ENCODE results near the gene ZFYVE21.
"Not testable (repeated sequence)": the region's sequence is repeated elsewhere in the genome, so short reads cannot be mapped to it uniquely, and the experiment has no call there.

ZFYVE21 gene

DNA sequence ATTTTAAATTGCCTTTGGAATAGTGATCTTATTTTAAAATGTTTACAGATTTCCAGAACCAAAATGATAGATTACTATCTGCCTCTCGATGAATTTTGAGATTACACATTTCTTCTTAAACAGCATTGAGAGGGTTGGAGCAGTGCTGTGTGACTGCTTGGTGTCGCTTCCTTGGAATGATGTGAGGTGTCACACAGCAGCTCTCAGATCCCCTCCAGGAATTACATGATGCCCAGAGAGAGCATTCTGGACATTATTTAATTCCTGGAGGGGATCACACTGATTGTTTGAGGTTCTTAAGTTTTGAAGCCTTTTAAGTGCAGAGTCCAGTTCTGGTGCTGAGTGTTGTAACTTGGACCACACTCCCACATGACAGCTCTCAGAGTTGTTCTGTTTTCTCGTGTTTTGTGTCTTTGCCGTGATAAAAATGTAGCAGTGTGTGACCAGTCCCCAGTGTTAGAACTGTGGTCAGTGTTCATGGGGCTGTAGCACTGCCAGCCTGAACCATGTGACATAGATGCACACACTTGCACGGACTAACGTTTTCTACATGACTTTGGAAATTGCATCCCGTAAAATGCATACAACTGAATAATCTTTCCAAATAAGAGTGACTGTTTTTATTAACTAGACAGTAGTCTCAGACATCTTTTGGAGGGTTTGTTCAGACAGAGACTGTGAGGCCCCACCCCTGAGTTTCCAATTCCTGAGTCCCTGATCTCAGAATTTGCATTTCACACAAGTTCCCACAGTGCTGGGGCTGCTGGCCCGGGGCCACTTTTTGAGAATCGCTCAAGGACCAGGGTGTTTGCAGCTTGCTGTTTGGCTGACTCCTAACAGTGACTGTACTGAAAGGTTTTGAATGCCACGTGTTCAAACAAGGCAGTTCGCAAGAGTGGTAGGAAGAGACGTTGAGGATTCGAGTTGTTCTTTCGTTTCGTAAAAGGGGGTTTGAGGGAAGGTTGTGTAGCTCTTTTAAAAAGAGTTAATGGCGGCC is 26.4 kb upstream of the ZFYVE21 start:
- in situ Hi-C loops (cut with HindIII; ENCODE audit: low pct_ligation_motif_present, low pct_unique_long_range_greater_than_20kb, low sequenced_read_pairs), result no loop called here
- DNase-seq, result no peak

DNA sequence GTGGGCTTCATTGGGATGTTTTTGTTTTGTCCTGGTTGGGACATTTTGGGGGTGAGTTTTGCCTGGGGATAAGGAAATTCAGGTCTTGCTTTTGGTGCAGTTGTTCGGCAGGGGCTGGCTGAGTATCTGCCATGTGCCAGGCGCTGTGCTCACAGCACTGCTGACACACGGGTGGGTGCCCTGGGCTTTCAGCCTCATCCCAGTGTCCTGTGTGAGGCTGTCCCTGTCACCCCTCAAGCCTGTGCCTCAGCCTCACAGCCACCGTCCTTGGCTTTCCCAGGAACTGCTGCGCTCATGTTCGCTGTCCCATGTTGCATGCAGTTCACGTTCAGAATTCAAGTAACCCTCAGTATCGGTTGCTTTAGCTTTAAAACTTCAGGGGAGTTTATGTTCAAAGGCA is 25.3 kb upstream of the ZFYVE21 start:
- in situ Hi-C loops (cut with HindIII; ENCODE audit: low pct_ligation_motif_present, low pct_unique_long_range_greater_than_20kb, low sequenced_read_pairs), result no loop called here
- DNase-seq, result no peak

DNA sequence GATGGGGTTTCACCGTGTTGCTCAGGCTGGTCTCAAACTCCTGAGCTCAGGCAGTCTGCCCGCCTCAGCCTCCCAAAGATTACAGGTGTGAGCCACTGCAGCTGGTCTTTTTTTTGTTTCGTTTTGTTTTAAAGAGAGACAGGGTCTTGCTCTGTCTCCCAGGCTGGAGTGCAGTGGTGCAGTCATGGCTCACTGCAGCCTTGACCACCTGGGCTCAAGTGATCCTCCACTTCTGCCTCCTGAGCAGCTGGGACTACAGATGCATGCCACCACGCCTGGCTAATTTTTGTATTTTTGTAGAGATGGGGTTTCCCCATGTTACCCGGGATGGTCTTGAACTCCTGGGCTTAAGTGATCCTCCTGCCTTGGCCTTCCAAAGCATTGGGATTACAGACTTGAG is 24.0 kb upstream of the ZFYVE21 start:
- in situ Hi-C loops (cut with HindIII; ENCODE audit: low pct_ligation_motif_present, low pct_unique_long_range_greater_than_20kb, low sequenced_read_pairs); DNase-seq: not testable (repeated sequence)

DNA sequence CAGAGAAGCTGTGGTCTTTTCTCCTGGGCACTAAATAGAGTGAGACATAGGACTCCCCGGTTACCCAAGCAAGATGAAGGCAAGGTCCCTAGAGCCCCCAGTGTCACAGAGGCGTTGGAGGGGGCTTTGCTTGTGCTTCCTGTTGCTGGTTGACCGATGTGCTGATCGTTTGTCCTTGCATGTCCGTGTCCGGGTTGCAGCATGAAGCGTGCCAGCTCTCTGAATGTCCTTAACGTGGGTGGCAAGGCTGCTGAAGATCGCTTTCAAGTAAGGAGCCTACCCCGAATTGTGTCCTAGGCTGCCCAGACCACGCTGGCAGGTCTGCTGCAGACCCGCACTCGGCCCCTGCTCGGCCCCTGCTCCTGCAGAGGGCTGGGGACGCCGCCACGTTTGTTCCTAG is 23.5 kb upstream of the ZFYVE21 start:
- no peak for DNase-seq
- in situ Hi-C loops (cut with HindIII; ENCODE audit: low pct_ligation_motif_present, low pct_unique_long_range_greater_than_20kb, low sequenced_read_pairs), result no loop called here

DNA sequence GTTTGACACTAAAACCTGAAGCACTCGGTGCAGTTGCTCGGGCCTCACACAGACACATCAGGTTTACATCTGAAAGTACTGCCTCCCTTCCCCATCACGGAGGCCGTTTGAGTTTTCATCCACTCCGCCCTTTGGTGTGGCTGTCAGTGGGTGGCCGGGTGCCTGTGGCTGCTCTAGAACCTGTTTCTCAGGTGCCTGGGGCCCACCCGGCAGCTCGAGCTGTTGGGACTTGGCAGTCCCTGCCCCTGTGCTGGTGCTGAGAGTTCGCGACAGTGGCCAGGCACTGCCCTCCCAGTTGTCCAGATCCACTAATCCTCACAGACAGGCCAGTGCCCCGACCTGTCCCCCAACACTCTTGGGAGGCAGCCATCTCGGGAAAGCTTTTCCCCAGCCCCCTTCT is 22.7 kb upstream of the ZFYVE21 start:
- in situ Hi-C loops (cut with HindIII; ENCODE audit: low pct_ligation_motif_present, low pct_unique_long_range_greater_than_20kb, low sequenced_read_pairs), result no loop called here
- DNase-seq, result no peak

DNA sequence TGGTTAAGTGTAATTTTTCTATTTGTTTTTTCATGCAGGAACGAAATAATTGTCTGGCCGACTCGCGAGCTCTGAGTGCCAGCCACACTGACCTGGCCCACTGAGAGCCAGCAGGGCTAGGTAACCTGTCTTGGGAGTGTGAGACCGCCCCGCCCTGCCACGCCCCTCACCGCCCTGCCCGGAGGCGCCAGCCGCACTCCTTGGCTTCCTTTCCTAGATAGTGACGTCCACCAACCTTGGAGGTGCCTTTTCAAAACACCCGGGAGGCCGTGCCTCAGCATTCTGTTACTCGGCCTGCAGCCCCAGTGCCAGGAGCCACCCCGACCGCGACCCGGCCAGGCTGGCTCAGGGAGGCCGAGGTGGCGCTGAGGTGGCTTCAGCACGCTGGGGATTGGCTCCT is 22.1 kb upstream of the ZFYVE21 start:
- in situ Hi-C loops (cut with HindIII; ENCODE audit: low pct_ligation_motif_present, low pct_unique_long_range_greater_than_20kb, low sequenced_read_pairs), result no loop called here
- DNase-seq, result no peak

DNA sequence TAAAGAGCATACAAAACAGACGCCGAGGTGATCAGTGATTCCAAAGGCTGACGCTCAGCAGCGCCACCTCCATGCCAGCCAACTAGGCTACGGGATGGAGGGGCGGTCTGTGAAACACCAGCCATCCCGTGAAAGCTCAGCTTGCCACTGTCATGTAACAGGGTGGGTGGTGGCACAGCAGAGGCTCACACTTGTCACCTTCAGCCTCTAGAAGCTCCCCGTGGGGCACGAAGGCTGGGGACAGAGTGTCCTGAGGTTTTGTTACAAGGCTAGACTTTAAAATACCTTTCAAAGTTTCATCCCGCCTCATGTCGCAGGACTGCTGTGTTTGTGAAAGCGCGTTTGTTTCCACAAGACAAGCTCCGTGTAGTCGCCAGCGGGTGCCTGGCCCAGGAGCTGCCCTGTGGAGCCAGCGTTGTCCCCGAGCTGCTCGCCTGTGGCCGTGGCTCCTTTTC is 21.0 kb upstream of the ZFYVE21 start:
- in situ Hi-C loops (cut with HindIII; ENCODE audit: low pct_ligation_motif_present, low pct_unique_long_range_greater_than_20kb, low sequenced_read_pairs), result no loop called here
- DNase-seq, result no peak

- in situ Hi-C loops (cut with HindIII; ENCODE audit: low pct_ligation_motif_present, low pct_unique_long_range_greater_than_20kb, low sequenced_read_pairs), result no loop called here
- no peak for DNase-seq
Measured at GRCh38 chr14:103695296-103696069, 20.1 kb upstream of the ZFYVE21 start.

DNA sequence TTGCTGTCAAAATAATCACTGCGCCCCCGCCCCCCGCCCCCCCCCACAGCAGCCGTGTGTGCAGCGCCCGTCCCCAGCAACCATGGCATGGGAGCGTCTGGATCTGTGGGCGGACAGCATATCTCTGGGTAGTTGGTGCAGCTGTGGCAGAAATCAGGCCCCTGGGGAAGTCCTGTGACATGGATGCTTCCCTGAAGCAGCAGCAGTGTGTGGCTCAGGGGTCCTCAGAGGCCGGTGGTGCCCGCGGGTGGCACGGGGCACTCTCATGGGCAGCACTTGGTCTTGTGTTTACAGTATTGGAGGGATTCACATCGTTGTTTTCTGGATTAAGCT is 19.6 kb upstream of the ZFYVE21 start:
- no peak for DNase-seq

DNA sequence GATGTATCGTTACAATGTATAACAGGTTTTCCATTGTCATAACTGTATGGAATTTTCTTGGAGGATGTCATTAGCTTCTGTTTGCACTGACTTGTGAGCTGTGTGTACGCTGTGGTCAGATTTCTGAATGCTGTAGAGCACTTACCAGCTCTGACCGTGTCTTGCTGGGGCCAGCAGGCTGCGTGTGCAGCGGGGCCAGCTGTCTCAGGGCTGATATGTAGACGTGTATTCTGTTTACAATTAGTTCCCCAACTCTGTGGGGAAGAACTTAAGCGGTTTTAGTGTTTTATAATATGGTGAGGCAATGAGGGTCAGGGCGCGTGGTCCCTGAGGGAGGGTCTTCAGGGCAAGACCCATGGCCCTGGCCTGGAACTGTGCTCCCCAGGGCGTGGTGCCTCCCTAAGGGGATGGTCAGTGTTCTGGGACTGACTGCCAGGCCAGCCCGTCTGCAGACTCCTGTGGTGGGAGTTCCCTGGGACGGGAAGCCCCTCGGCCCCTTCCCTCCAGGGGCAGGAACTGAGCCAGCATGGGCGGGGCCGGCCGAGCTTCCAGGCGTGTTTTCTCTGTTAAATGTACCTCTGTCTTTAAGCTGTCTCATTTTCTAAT is 19.0 kb upstream of the ZFYVE21 start:
- in situ Hi-C loops (cut with HindIII; ENCODE audit: low pct_ligation_motif_present, low pct_unique_long_range_greater_than_20kb, low sequenced_read_pairs), result no loop called here
- DNase-seq, result no peak

More for the DNA sequence above, 19.6 kb upstream of the ZFYVE21 start:
- in situ Hi-C loops (cut with HindIII; ENCODE audit: low pct_ligation_motif_present, low pct_unique_long_range_greater_than_20kb, low sequenced_read_pairs), result no loop called here

GRCh38 chr14:103697206-103697602 is 18.4 kb upstream of the ZFYVE21 start:
- DNase-seq, result no peak

DNA sequence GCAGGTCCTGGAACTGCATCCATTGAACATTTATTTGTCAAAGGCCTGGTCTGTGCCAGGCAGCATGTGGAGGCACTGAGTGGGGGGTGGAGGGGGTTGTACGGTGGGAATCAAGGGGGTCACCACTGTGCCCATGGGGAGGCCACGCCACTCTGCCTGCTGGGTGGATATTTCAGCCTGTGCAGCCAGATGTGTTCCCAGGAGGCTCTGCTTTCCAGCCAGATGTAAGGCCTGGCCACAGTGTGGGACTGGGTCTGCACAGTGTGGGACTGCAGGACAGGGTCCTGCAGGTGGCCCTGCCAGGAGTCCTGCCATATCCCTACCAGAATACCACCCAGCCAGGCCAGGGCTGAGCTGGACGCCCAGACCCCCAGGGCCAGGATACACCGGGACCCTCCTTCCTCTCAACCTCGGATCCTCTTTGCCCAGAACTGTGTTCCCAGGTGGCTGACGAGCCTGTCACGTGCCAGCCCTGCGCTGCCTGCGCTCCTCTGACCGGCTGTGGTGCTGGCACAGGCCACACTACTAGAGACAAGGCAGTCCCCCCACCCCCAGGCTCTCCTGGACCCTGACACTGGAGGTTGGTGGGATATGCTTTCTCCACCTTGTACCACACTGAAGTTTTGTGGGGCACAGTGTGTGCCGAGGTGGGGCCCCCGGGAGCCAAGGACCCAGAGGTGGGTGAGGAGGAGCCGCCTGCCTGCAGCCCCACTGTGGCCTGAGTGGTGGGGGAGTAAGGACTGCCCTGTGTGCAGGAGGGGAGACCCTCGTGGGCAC is 17.8 kb upstream of the ZFYVE21 start:
- DNase-seq, result no peak
- in situ Hi-C loops (cut with HindIII; ENCODE audit: low pct_ligation_motif_present, low pct_unique_long_range_greater_than_20kb, low sequenced_read_pairs), result no loop called here

More at GRCh38 chr14:103697206-103697602, 18.4 kb upstream of the ZFYVE21 start:
- in situ Hi-C loops (cut with HindIII; ENCODE audit: low pct_ligation_motif_present, low pct_unique_long_range_greater_than_20kb, low sequenced_read_pairs), result no loop called here

DNA sequence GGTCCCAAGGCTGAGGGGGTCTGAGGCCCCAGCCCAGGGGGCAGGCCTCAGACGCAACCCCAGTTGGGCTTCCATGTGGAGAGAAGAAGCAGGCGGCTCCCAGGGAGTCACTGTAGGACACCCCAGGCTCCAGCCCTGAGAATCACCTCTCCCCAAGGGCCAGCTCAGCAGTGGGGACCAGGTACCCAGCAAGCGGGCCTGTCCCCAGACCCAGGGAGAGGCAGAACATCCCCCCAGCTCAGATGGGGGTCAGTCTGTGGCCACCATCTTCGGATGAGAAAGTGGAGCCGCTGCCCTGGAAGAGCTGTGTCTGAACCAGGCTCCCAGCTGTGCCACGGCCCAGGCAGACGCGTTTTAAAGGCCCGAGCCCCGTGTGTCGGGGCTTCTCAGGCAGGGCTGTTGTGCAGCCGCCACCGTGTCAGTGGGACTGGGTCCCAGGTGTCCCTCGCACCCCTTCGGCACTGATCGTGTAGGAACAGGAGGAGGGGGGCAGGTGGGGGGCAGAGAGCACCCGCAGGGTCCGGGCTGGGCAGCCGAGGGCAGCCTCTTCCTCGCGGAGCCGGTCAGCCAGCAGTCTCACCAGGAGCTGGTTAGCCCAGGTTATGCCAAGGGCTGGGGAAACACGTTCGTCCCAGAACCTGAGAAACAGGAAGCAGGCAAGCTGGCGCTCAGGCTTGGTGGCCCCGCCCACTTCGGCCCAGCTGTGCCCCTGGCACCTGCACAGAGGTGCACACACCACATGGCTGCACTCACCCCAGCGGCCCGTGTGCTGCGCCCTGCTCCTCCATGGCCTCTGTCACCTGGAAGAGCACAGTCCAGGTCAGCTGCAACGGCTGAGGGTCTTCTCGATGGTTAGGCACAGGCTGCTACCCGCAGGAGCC is 17.0 kb upstream of the ZFYVE21 start:
- no peak for DNase-seq
- in situ Hi-C loops (cut with HindIII; ENCODE audit: low pct_ligation_motif_present, low pct_unique_long_range_greater_than_20kb, low sequenced_read_pairs), result no loop called here

DNA sequence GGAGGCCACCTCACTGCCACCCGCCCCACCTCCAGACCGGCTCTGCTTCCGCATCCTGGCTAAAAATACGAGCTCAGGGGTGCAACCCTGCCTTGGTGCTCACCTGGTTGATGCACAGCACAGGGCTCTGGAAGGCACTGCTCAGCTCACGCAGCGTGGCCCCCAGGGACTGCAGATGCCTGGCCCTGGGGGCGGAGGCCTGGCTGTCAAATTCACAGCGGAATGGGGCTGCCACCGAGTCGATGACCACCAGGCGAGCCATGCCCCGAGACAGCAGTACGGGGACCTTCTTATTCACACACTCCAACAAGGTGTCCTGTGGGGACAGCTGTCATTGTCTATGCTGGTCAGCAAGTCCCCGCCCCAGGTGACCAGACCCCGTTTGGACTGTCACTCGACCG is 16.3 kb upstream of the ZFYVE21 start:
- in situ Hi-C loops (cut with HindIII; ENCODE audit: low pct_ligation_motif_present, low pct_unique_long_range_greater_than_20kb, low sequenced_read_pairs), result no loop called here
- DNase-seq, result no peak

GRCh38 chr14:103699901-103700752 is 15.5 kb upstream of the ZFYVE21 start:
- no peak for DNase-seq
- in situ Hi-C loops (cut with HindIII; ENCODE audit: low pct_ligation_motif_present, low pct_unique_long_range_greater_than_20kb, low sequenced_read_pairs), result no loop called here

DNA sequence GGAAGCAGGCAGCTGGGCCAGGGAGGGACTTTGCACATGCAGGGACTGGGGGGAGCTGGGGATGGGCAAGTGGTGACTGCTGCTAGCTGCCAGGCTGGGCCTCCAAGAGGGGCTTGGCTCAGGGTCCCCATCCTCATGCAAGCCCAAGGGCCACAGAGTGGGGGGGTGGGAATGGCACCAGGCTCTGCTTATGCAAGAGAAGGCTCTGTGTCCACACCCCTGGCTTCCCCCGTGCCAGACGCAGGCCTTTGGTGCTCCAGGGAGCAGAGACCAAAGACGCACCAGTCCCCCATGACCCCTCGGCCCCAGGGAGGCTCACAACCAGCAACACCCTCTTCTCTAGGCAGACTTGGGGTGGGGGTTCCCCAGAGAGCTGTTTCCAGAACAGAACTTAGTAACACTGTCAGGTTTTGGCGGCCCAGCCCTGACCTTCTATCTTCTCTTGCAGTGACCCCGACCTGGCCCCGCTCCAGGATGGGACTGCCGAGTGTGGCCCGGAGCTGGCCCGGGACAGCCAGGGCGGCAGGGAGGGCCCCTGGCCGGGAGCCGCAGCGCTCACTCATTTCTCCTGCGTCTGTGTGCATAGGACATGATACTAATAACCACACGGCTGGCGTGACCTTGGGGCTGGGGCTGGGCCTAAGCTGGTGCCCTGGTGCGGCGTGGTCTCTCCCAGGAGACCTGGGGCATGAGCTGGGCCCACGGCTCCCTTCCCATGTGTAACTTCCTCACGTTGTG is 14.7 kb upstream of the ZFYVE21 start:
- DNase-seq, result no peak
- in situ Hi-C loops (cut with HindIII; ENCODE audit: low pct_ligation_motif_present, low pct_unique_long_range_greater_than_20kb, low sequenced_read_pairs), result no loop called here
